ENCODE data around the gene NIPAL3.

DNA sequence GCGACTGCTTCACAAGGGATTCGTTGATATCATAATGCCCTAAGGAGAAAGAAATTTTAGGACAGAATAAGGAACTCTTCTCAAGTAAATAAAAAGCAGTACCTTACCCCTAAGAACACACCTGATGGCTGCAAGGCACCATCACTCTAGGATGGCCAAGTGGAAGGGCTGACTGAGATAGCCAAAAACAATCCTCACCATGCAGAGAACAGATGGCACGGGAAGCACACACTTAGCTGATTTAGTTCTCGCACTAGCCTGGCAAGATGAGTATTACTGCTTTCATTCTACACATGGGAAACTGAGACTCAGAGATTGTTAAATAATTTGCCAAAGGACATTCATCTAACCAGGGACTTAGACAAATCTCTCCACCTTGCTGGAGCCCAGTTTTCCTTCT, 45.8 kb upstream of the NIPAL3 start:
- TF ChIP-seq, protein P1, sequence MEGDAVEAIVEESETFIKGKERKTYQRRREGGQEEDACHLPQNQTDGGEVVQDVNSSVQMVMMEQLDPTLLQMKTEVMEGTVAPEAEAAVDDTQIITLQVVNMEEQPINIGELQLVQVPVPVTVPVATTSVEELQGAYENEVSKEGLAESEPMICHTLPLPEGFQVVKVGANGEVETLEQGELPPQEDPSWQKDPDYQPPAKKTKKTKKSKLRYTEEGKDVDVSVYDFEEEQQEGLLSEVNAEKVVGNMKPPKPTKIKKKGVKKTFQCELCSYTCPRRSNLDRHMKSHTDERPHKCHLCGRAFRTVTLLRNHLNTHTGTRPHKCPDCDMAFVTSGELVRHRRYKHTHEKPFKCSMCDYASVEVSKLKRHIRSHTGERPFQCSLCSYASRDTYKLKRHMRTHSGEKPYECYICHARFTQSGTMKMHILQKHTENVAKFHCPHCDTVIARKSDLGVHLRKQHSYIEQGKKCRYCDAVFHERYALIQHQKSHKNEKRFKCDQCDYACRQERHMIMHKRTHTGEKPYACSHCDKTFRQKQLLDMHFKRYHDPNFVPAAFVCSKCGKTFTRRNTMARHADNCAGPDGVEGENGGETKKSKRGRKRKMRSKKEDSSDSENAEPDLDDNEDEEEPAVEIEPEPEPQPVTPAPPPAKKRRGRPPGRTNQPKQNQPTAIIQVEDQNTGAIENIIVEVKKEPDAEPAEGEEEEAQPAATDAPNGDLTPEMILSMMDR (IDR thresholded peaks at IDR 0.05) = no peak
- TF ChIP-seq POLR2A (IDR thresholded peaks at IDR 0.05) = no peak
